Neutrophil (primary cell): ENCODE results near the gene STUM.

Experiments used
- H3K27ac ChIP-seq: fragments of 200-600 bp; sonication (generic); 2 replicates; pipeline ENCODE4 v1.5.1; 2016; ENCODE audit warnings: mild to moderate bottlenecking, moderate library complexity
- H3K27me3 ChIP-seq: fragments of 200-600 bp; sonication (generic); 2 replicates; pipeline ENCODE4 v1.6.0; 2016; ENCODE audit warnings: mild to moderate bottlenecking
- H3K36me3 ChIP-seq: fragments of 200-600 bp; sonication (generic); 2 replicates; pipeline ENCODE4 v1.5.1; 2017
- H3K4me1 ChIP-seq, 2 experiments: fragments of 200-600 bp in 1 of 2; sonication (generic) in 1 of 2; 1 replicate in 1 of 2; 2 replicates in 1 of 2; pipeline versions ENCODE4 v1.5.1 to v1.6.1; 2013 to 2016; ENCODE audit warnings: low read depth in 1 of 2, low read length in 1 of 2, mild to moderate bottlenecking in 1 of 2, moderate library complexity in 1 of 2; ENCODE audit not compliant: control insufficient read depth in 1 of 2, insufficient read depth in 1 of 2
- H3K4me3 ChIP-seq, 2 experiments: fragments of 200-600 bp in 1 of 2; sonication (generic) in 1 of 2; 1 replicate in 1 of 2; 2 replicates in 1 of 2; pipeline ENCODE4 v1.5.1; 2013 to 2016; ENCODE audit warnings: low read depth in 1 of 2, low read length in 1 of 2, mild to moderate bottlenecking in 1 of 2, moderate library complexity in 1 of 2
- H3K9me3 ChIP-seq: fragments of 200-600 bp; sonication (generic); 2 replicates; pipeline ENCODE4 v1.5.1; 2016
- TF ChIP-seq, protein P1 (sequence below): fragments of 200-600 bp; sonication (generic); IDR thresholded peaks from 2 replicates; pipeline ENCODE4 v1.5.1; 2016; ENCODE audit warnings: antibody characterized with exemption

Gene STUM

DNA sequence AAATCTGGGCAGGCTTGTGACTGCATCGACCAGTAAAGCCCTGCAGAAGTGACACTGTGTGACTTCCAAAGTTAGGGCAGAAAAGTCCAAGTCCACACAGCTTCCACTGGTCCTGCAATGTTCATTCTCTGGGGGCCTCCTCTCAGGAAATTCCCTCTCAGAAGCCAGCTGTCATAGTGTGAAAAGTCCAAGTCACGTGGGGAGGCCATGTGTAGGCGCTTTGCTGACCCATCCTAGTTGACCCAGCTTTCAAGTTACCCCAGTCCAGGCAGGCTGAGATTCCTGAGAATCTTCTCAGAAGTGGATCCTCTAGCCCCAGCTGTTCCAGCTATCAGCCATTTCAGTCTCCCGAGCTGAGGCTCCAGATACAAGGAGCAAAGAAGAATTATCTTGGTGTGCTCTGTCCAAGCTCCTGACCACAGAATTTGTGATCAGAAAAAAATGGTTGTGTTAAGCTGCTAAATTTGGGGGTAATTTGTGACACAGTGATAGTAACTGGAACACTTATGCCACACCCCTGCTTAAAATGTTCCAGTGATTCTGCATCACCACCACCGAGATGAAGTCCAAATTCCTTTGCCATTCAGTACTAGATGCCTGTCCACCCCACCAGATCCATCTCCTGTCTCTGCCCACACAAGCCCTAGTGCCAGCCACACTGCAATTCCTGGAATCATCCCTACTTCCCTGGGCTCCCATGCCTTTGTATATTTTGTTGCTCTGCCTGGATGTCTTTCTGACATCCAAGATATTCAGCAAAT is 2.5 kb upstream of the STUM start:
- Histone ChIP-seq H3K4me1 (peaks cover 3 to 13% of the 10 kb centered on the region in 2 experiments), H3K27me3 (peaks cover 76% of the 10 kb centered on the region)
- TF ChIP-seq, protein P1, sequence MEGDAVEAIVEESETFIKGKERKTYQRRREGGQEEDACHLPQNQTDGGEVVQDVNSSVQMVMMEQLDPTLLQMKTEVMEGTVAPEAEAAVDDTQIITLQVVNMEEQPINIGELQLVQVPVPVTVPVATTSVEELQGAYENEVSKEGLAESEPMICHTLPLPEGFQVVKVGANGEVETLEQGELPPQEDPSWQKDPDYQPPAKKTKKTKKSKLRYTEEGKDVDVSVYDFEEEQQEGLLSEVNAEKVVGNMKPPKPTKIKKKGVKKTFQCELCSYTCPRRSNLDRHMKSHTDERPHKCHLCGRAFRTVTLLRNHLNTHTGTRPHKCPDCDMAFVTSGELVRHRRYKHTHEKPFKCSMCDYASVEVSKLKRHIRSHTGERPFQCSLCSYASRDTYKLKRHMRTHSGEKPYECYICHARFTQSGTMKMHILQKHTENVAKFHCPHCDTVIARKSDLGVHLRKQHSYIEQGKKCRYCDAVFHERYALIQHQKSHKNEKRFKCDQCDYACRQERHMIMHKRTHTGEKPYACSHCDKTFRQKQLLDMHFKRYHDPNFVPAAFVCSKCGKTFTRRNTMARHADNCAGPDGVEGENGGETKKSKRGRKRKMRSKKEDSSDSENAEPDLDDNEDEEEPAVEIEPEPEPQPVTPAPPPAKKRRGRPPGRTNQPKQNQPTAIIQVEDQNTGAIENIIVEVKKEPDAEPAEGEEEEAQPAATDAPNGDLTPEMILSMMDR, result no peak

DNA sequence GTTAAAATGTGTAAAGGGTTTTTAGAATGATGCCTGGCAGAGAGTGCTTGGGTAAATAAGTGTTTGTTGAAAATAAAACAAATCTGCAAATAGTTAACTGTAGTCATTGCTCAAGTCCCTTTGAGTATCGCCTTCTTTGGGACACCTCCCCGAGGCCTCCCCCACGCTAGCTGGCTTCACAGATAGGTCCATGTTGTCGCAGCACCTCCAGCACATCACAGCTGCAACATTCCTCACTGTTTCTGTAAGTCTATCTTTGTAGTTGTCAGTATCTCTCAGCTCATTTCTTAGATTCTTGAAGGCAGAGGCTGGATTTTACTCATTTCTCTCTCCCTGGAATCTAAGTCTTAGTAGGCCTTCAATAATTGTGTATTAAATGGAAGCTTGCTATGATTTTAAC is 1.6 kb upstream of the STUM start:
- TF ChIP-seq, protein P1, result no peak
- Histone ChIP-seq H3K36me3 (no peaks in the 10 kb centered on the region), H3K27me3 (peaks cover 85% of the 10 kb centered on the region), H3K27ac (no peak overlapping the region), H3K4me1 (peaks cover 3 to 13% of the 10 kb centered on the region in 2 experiments), H3K4me3 (no peak overlapping the region), H3K9me3 (no peaks in the 10 kb centered on the region)

More for the DNA sequence above, 2.5 kb upstream of the STUM start:
- Histone ChIP-seq H3K9me3 (no peaks in the 10 kb centered on the region), H3K27ac (no peak overlapping the region), H3K4me3 (no peak overlapping the region), H3K36me3 (no peaks in the 10 kb centered on the region)

GRCh38 chr1:226547754-226548191 is 791 bp upstream of the STUM start:
- Histone ChIP-seq H3K4me3 (no peak overlapping the region), H3K27me3 (peaks cover 94% of the 10 kb centered on the region), H3K4me1 (peaks cover 3 to 13% of the 10 kb centered on the region in 2 experiments), H3K27ac (no peak overlapping the region), H3K36me3 (no peaks in the 10 kb centered on the region), H3K9me3 (no peaks in the 10 kb centered on the region)
- TF ChIP-seq, protein P1, result no peak

DNA sequence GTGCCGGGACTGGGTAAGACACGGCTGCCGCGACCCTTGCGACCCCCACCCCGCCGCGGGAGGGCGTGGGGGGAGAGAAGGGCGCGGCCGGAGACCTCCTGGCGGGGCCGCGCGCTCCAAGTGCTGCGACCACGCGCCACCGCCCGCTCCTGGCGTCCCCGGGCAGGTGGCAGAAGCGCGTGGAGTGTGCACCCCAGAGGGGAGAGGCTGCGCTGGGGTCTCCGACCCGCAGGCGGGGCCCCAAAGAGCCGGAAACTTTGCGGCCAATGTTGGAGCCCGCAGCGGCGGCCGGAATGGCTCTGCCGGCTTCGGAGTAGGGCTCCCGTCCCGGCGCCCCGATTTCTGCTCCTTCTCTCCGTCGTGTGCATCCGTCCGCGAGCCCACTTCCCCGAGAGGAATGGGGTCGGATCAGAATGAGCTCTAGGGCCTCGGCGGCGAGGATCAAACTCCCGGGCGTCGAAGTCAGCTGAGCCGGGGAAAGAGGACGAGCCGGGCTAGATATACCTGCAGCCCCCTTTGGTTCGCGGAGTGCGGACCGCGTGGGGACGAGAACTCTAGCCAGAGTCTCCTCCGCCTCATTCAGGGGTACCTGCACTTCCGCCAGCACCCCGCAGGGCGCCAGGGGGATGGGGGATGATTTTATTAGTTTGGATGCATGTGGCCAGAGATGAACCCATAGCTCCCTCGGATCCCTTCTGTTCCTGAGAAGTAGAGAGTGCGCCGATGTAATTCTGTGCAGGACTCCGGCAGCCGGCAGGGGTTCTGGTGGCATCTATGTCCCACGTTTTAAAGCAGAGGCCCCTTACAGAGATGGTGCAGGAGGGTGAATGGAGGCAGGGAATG is 751 bp downstream of the STUM start:
- no peaks in the 10 kb centered on the region for H3K9me3 ChIP-seq
- peaks cover 3 to 13% of the 10 kb centered on the region in 2 experiments for H3K4me1 ChIP-seq
- no peak overlapping the region for H3K27ac ChIP-seq
- TF ChIP-seq, protein P1, result no peak
- H3K27me3 ChIP-seq, result peaks cover 99% of the 10 kb centered on the region
- H3K36me3 ChIP-seq, result no peaks in the 10 kb centered on the region
- no peak overlapping the region for H3K4me3 ChIP-seq

GRCh38 chr1:226549937-226550671 is 1.5 kb downstream of the STUM start:
- Histone ChIP-seq H3K27ac (no peak overlapping the region), H3K4me3 (no peak overlapping the region), H3K4me1 (peaks cover 3 to 13% of the 10 kb centered on the region in 2 experiments), H3K27me3 (peaks cover 100% of the 10 kb centered on the region), H3K36me3 (no peaks in the 10 kb centered on the region), H3K9me3 (no peaks in the 10 kb centered on the region)
- TF ChIP-seq, protein P1, result no peak
